Epithelial cell of proximal tubule (primary cell): ENCODE results near the gene PDCD2L. TPM values are rescaled to one million over a fixed set of nuclear protein-coding genes. Genes with fewer than 3 reads are reported as not detected.
"Not testable (repeated sequence)": the region's sequence is repeated elsewhere in the genome, so short reads cannot be mapped to it uniquely, and the experiment has no call there.

ENCODE experiments used
- DNase-seq: peaks from one replicate; pipeline ENCODE4 v3.0.0-alpha.2; 2011; ENCODE audit warnings: low read depth
- H3K4me3 ChIP-seq: 2 replicates; pipeline ENCODE4 v1.5.1; 2011; ENCODE audit warnings: low read depth, mild to moderate bottlenecking, low read length
- CTCF ChIP-seq: conservative IDR thresholded peaks from 2 replicates; pipeline ENCODE4 v1.5.1; 2012; ENCODE audit warnings: low read depth, mild to moderate bottlenecking, low read length
- total RNA-seq: library from RNA; depleted of rRNA; stranded (reverse); fragments of >200 nt; gene quantifications from 2 replicates; pipeline ENCODE4 v1.2.3, GENCODE V29; 2015

The PDCD2L gene
- total RNA-seq, 1 donor from 2014 or later = 16.4 TPM

DNA sequence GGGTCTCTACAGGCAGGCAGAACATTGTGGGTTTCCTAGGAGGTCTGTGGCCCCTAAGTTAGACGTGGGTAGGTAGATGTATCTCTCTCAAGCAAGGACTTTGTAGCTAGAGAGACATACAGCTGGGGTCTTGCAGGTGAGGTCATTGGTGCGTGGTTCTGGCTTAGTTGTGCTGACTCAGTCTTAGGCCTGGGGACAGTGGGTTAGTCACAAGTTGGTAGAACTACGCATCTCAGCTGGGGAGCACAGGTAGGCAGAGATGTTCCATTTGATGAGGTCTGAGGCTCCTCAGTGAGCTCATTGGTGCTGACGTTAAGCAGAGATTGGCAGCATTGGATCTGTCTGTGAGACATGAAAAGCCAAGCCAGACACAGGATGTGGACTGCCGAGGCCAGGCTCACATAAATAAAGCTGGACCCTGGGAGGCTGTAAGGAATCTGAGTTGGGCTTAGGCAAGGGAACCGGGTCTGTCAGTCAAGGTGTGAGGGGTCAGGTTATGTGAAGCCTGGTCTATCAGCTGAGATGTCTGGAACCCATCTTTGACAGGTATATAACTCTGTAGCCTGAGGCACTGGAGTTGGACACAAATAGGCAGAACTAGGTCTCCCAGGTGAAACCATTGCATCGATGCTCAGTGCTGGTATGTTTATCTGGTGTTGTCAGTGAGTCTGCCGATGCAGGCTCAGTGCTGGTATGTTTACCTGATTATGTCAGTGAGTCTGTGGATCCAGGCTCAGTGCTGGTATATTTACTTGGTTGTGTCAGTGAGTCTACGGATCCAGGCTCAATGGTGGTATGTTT, 17.4 kb upstream of the PDCD2L start:
- H3K4me3 ChIP-seq = no peak overlapping the region
- DNase-seq = no peak
- no peak for TF ChIP-seq CTCF

DNA sequence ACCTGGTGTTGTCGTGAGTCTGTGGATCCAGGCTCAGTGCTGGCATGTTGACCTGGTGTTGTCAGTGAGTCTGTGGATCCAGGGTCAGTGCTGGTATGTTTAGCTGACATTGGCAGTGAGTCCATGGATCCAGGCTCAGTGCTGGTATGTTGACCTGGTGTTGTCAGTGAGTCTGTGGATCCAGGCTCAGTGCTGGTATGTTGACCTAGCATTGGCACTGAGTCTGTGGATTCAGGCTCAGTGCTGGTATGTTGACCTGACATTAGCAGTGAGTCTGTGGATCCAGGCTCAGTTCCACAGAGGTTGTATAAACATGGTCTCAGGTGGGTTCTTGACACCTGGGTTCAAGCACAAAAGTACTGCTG, 16.8 kb upstream of the PDCD2L start:
- H3K4me3 ChIP-seq = no peak overlapping the region
- TF ChIP-seq CTCF = no peak
- DNase-seq = no peak

DNA sequence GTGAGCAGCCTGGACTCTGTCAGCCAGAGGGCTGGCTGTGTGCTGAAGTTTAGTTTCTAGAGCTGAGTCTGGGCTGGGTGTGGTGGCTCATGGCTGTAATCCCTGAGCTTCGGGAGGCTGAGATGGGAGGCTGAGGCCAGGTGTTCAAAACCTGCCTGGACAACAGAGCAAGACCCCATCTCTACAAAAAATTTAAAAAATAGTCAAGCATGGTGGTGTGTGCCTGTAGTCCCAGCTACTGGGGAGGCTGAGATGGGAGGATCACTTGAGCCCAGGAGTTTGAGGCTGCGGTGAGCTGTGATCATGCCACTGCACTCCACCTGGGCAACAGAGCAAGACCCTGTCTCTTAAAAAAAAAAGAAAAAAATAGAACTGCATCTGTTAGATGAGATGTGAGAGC, 15.5 kb upstream of the PDCD2L start:
- H3K4me3 ChIP-seq, DNase-seq: not testable (repeated sequence)

GRCh38 chr19:34391813-34392212, 12.4 kb upstream of the PDCD2L start:
- TF ChIP-seq CTCF = no peak
- H3K4me3 ChIP-seq = no peak overlapping the region
- no peak for DNase-seq

- no peak overlapping the region for H3K4me3 ChIP-seq
- no peak for TF ChIP-seq CTCF
- DNase-seq = no peak
Measured at GRCh38 chr19:34393031-34393430, 11.2 kb upstream of the PDCD2L start.

DNA sequence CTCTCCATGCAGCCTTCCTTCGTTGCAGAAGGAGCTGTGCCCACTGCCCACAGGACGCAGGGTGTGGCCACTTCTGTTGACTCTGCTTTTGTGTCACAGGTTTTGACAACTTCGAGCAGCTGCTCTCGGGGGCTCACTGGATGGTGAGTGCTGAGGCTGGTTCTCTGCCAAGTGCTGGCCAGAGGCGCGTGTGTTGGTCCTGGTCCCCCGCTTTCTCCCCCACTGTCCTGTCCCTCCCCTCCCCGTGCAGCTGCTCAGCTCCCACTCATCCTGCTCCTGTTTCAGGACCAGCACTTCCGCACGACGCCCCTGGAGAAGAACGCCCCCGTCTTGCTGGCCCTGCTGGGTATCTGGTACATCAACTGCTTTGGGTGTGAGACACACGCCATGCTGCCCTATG, 10.6 kb upstream of the PDCD2L start:
- no peak for DNase-seq
- H3K4me3 ChIP-seq = no peak overlapping the region
- no peak for TF ChIP-seq CTCF

- H3K4me3 ChIP-seq = no peak overlapping the region
- no peak for DNase-seq
- no peak for TF ChIP-seq CTCF
Measured at GRCh38 chr19:34397853-34398252, 6.3 kb upstream of the PDCD2L start.
